Neural cell (in vitro differentiated cells): ENCODE results near the gene SNUPN. TPM values are rescaled to one million over a fixed set of nuclear protein-coding genes. Genes with fewer than 3 reads are reported as not detected.

Experiments used
- H2AFZ ChIP-seq: fragments of 200-600, 300-800 bp; sonication (generic), shearing (Covaris generic); 2 replicates; pipeline ENCODE4 v1.6.0; 2014; ENCODE audit warnings: low read depth, mild to moderate bottlenecking, antibody characterized with exemption, low read length, moderate library complexity
- H3F3A ChIP-seq: fragments of 200-600 bp; shearing (Covaris generic); 2 replicates; pipeline ENCODE4 v1.6.1; 2016; ENCODE audit warnings: mild to moderate bottlenecking, moderate library complexity, mixed read lengths, antibody characterized with exemption, low read length; ENCODE audit not compliant: insufficient read depth, poor library complexity, severe bottlenecking
- H3K27ac ChIP-seq: fragments of 200-600, 300-800 bp; sonication (generic), shearing (Covaris generic); 2 replicates; pipeline ENCODE4 v1.5.1; 2014; ENCODE audit warnings: mild to moderate bottlenecking, low read length, moderate library complexity
- H3K27me3 ChIP-seq: fragments of 300-800, 200-600 bp; sonication (generic), shearing (Covaris generic); 2 replicates; pipeline ENCODE4 v1.6.0; 2014; ENCODE audit warnings: mild to moderate bottlenecking, low read depth, low read length, moderate library complexity; ENCODE audit not compliant: insufficient read depth
- H3K36me3 ChIP-seq: fragments of 300-800, 200-600 bp; sonication (generic), shearing (Covaris generic); 2 replicates; pipeline ENCODE4 v1.5.1; 2014; ENCODE audit warnings: mild to moderate bottlenecking, antibody characterized with exemption, low read length, moderate library complexity; ENCODE audit not compliant: insufficient read depth
- H3K4me2 ChIP-seq: fragments of 300-800, 200-600 bp; sonication (generic), shearing (Covaris generic); 2 replicates; pipeline ENCODE4 v1.6.0; 2014; ENCODE audit warnings: mild to moderate bottlenecking, low read length
- H3K4me3 ChIP-seq: fragments of 300-800, 200-600 bp; sonication (generic), shearing (Covaris generic); 2 replicates; pipeline ENCODE4 v1.5.1; 2014; ENCODE audit warnings: mild to moderate bottlenecking, low read length, moderate library complexity
- H3K79me2 ChIP-seq: fragments of 200-600 bp; shearing (Covaris generic); replicated peaks from 2 replicates; pipeline ENCODE4 v1.6.0; 2014; ENCODE audit warnings: mild to moderate bottlenecking, low read length, moderate library complexity; ENCODE audit not compliant: insufficient read depth
- H3K9ac ChIP-seq: fragments of 300-800, 200-600 bp; sonication (generic), shearing (Covaris generic); 2 replicates; pipeline ENCODE4 v1.6.1; 2016; ENCODE audit warnings: mild to moderate bottlenecking, low read length, mixed read lengths
- H3K9me2 ChIP-seq: fragments of 200-600 bp; shearing (Covaris generic); 2 replicates; pipeline ENCODE4 v1.6.1; 2016; ENCODE audit warnings: mild to moderate bottlenecking, low read length, mixed read lengths; ENCODE audit not compliant: insufficient read depth
- H3K9me3 ChIP-seq: fragments of 200-600, 300-800 bp; sonication (generic), shearing (Covaris generic); 2 replicates; pipeline ENCODE4 v1.6.1; 2016; ENCODE audit warnings: mild to moderate bottlenecking, mixed run types, low read length, moderate library complexity, mixed read lengths
- H4K20me1 ChIP-seq: fragments of 200-600 bp; shearing (Covaris generic); 2 replicates; pipeline ENCODE4 v1.6.1; 2016; ENCODE audit warnings: mild to moderate bottlenecking, mixed run types; ENCODE audit not compliant: insufficient read depth
- EP300 ChIP-seq: fragments of 450-650 bp; conservative IDR thresholded peaks from 2 replicates; pipeline ENCODE4 v1.6.1; 2014; ENCODE audit warnings: antibody characterized with exemption, mild to moderate bottlenecking, moderate library complexity; ENCODE audit not compliant: poor library complexity, severe bottlenecking
- EZH2 ChIP-seq: fragments of 200-600, 300-800 bp; shearing (Covaris generic), sonication (generic); IDR thresholded peaks from 2 replicates; pipeline ENCODE4 v1.6.1; 2014; ENCODE audit warnings: antibody characterized with exemption, low read length, borderline replicate concordance, mild to moderate bottlenecking; ENCODE audit not compliant: insufficient read depth, poor library complexity, severe bottlenecking
- MXI1 ChIP-seq: fragments of 450-650 bp; conservative IDR thresholded peaks from 2 replicates; pipeline ENCODE4 v1.6.1; 2014; ENCODE audit warnings: antibody characterized with exemption, mild to moderate bottlenecking; ENCODE audit not compliant: poor library complexity, severe bottlenecking
- POLR2AphosphoS5 ChIP-seq: IDR thresholded peaks from 2 replicates; pipeline ENCODE4 v1.6.1; 2012
- RAD21 ChIP-seq: fragments of 450-650 bp; conservative IDR thresholded peaks from 2 replicates; pipeline ENCODE4 v1.6.1; 2014; ENCODE audit warnings: antibody characterized with exemption, mild to moderate bottlenecking, moderate library complexity
- REST ChIP-seq: IDR thresholded peaks from 2 replicates; pipeline ENCODE4 v1.6.1; 2012; ENCODE audit warnings: borderline replicate concordance
- SMC3 ChIP-seq: fragments of 450-650 bp; conservative IDR thresholded peaks from 2 replicates; pipeline ENCODE4 v1.6.1; 2014; ENCODE audit warnings: antibody characterized with exemption, mild to moderate bottlenecking, moderate library complexity; ENCODE audit not compliant: poor library complexity
- TAF1 ChIP-seq: IDR thresholded peaks from 2 replicates; pipeline ENCODE4 v1.6.1; 2012; ENCODE audit warnings: low read depth
- polyA plus RNA-seq: library from polyadenylated mRNA; depleted of rRNA; stranded (reverse); fragments of >200 nt; gene quantifications from 2 replicates; pipeline ENCODE4 v1.2.3, GENCODE V29; 2014
- TF ChIP-seq, protein P1 (sequence below): fragments of 450-650 bp; IDR thresholded peaks from 2 replicates; pipeline ENCODE4 v1.5.1; 2014; ENCODE audit warnings: antibody characterized with exemption, mild to moderate bottlenecking, moderate library complexity; ENCODE audit not compliant: poor library complexity, severe bottlenecking

The SNUPN gene
- polyA plus RNA-seq, 1 donor from 2014 or later: 19.0 TPM

- Histone ChIP-seq H2AFZ (no peak overlapping the region), H3K9ac (no peak overlapping the region), H3K27ac (no peak overlapping the region), H3K4me2 (no peak overlapping the region), H4K20me1 (no peaks in the 10 kb centered on the region), H3K4me3 (no peak overlapping the region), H3F3A (no peaks in the 10 kb centered on the region), H3K9me2 (no peaks in the 10 kb centered on the region), H3K36me3 (no peaks in the 10 kb centered on the region), H3K27me3 (no peaks in the 10 kb centered on the region), H3K79me2 (no peaks in the 10 kb centered on the region), H3K9me3 (no peaks in the 10 kb centered on the region)
- TF ChIP-seq RAD21 (no peak), SMC3 (no peak), TAF1 (no peak), EP300 (no peak)
These were observed 18.5 kb downstream of the SNUPN start for GRCh38 chr15:75606711-75607699.

DNA sequence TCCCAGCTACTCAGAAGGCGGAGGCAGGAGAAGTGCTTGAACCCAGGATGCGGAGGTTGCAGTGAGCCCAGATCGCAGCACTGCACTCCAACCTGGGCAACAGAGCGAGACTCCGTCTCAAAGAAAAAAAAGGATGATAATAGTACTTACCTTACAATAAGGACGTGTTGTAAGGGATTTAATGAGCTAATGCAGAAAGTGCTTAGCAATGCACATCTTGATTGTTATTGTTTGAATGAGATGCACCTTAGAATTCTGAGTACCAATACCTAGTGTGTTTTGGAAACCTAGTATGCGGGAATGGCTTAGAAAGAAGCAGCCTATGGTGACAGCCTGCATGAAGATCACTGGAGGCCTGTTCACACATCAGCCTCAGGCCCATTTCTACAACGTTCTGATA, 19.5 kb downstream of the SNUPN start:
- Histone ChIP-seq H3K9me2 (no peaks in the 10 kb centered on the region), H3K9me3 (no peaks in the 10 kb centered on the region), H2AFZ (no peak overlapping the region), H4K20me1 (no peaks in the 10 kb centered on the region), H3K36me3 (no peaks in the 10 kb centered on the region), H3K27ac (no peak overlapping the region), H3K9ac (no peak overlapping the region), H3K4me2 (no peak overlapping the region), H3K4me3 (no peak overlapping the region), H3F3A (no peaks in the 10 kb centered on the region), H3K27me3 (no peaks in the 10 kb centered on the region), H3K79me2 (no peaks in the 10 kb centered on the region)
- TF ChIP-seq MXI1: no peak
- TF ChIP-seq EZH2: no peak
- no peak for TF ChIP-seq TAF1
- TF ChIP-seq EP300: no peak
- TF ChIP-seq, protein P1, sequence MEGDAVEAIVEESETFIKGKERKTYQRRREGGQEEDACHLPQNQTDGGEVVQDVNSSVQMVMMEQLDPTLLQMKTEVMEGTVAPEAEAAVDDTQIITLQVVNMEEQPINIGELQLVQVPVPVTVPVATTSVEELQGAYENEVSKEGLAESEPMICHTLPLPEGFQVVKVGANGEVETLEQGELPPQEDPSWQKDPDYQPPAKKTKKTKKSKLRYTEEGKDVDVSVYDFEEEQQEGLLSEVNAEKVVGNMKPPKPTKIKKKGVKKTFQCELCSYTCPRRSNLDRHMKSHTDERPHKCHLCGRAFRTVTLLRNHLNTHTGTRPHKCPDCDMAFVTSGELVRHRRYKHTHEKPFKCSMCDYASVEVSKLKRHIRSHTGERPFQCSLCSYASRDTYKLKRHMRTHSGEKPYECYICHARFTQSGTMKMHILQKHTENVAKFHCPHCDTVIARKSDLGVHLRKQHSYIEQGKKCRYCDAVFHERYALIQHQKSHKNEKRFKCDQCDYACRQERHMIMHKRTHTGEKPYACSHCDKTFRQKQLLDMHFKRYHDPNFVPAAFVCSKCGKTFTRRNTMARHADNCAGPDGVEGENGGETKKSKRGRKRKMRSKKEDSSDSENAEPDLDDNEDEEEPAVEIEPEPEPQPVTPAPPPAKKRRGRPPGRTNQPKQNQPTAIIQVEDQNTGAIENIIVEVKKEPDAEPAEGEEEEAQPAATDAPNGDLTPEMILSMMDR: no peak
- no peak for TF ChIP-seq POLR2AphosphoS5
- no peak for TF ChIP-seq RAD21
- no peak for TF ChIP-seq SMC3
- no peak for TF ChIP-seq REST
